H1 (cell line): ENCODE measurements around the gene ALPP. TPM values are rescaled to one million over a fixed set of nuclear protein-coding genes. Genes with fewer than 3 reads are reported as not detected.
A peak's percentile ranks its signal among the peaks of the same experiment; 100 is the strongest.

Source experiments
- CTCF ChIA-PET: fragments of 300-600 bp; sonication (Branson Sonifier 250); formaldehyde crosslinking; loops from one replicate; lab custom pipeline; 2021; ENCODE audit not compliant: partially characterized antibody; lab: Charles Lee
- POLR2A ChIA-PET: fragments of 300-600 bp; sonication (Branson Sonifier 250); formaldehyde crosslinking; loops from one replicate; lab custom pipeline; 2021; ENCODE audit warnings: inconsistent platforms; ENCODE audit not compliant: partially characterized antibody; lab: Charles Lee
- DNase-seq, 2 experiments: peaks; one replicate each; pipeline versions ENCODE4 v3.0.0 to v3.0.0-alpha.2; 2010 to 2022; ENCODE audit warnings: low spot score in 2 of 2, low read depth in 1 of 2, mixed read lengths in 1 of 2
- FAIRE-seq: peaks from 2 replicates; lab custom pipeline; 2011; peaks lifted over from hg19 to GRCh38; lab: Jason Lieb, UNC
- H2AFZ ChIP-seq: 2 replicates; pipeline ENCODE4 v1.8.1; 2012; ENCODE audit warnings: low read length, inconsistent platforms
- H2AK5ac ChIP-seq: 2 replicates; pipeline ENCODE4 v1.6.1; 2013; ENCODE audit warnings: low read depth, low read length
- H2BK120ac ChIP-seq: replicated peaks from 2 replicates; pipeline ENCODE3; 2013; ENCODE audit warnings: low read depth, low read length, inconsistent platforms
- H2BK12ac ChIP-seq: 2 replicates; pipeline ENCODE4 v1.6.1; 2013; ENCODE audit warnings: low read depth, low read length
- H2BK15ac ChIP-seq: 2 replicates; pipeline ENCODE4 v1.6.1; 2013; ENCODE audit warnings: low read length
- H2BK20ac ChIP-seq: 2 replicates; pipeline ENCODE4 v1.6.1; 2013; ENCODE audit warnings: low read length
- H2BK5ac ChIP-seq: 2 replicates; pipeline ENCODE4 v1.6.1; 2013; ENCODE audit warnings: low read depth, low read length
- H3K14ac ChIP-seq: 2 replicates; pipeline ENCODE4 v1.6.1; 2013; ENCODE audit warnings: inconsistent platforms; ENCODE audit not compliant: insufficient read length
- H3K18ac ChIP-seq: 2 replicates; pipeline ENCODE4 v1.6.1; 2013; ENCODE audit warnings: low read length; ENCODE audit errors: extremely low read depth
- H3K23ac ChIP-seq: 2 replicates; pipeline ENCODE4 v1.6.1; 2013; ENCODE audit warnings: inconsistent platforms; ENCODE audit not compliant: insufficient read length
- H3K23me2 ChIP-seq: 2 replicates; pipeline ENCODE4 v1.6.1; 2013; ENCODE audit warnings: low read depth, low read length
- H3K27ac ChIP-seq: 2 replicates; pipeline ENCODE4 v1.6.1; 2011; ENCODE audit warnings: low read depth, low read length, inconsistent platforms
- H3K27me3 ChIP-seq, 4 experiments: replicated peaks in 1 of 4; 1 replicate in 1 of 4; 2 replicates in 3 of 4; pipeline versions ENCODE4 v1.6.1 to v1.8.1; 2011 to 2013; ENCODE audit warnings: low read length in 3 of 4, mild to moderate bottlenecking in 3 of 4, inconsistent platforms in 2 of 4, mixed read lengths in 2 of 4, moderate library complexity in 1 of 4; ENCODE audit not compliant: control insufficient read depth in 3 of 4, insufficient read depth in 3 of 4; ENCODE audit errors: extremely low read depth in 1 of 4
- H3K36me3 ChIP-seq, 4 experiments: 2 replicates each; pipeline versions ENCODE4 v1.6.1 to v1.8.1; 2011 to 2013; ENCODE audit warnings: mild to moderate bottlenecking in 4 of 4, low read length in 3 of 4, moderate library complexity in 2 of 4, control low read depth in 1 of 4, inconsistent platforms in 1 of 4; ENCODE audit not compliant: insufficient read depth in 4 of 4, control insufficient read depth in 2 of 4
- H3K4ac ChIP-seq: replicated peaks from 2 replicates; pipeline ENCODE3; 2013; ENCODE audit warnings: low read length, low read depth, mixed read lengths, inconsistent platforms; ENCODE audit not compliant: insufficient read length
- H3K4me1 ChIP-seq, 4 experiments: replicated peaks in 1 of 4; 1 replicate in 1 of 4; 2 replicates in 3 of 4; pipeline versions ENCODE4 v1.6.1 to v1.8.1; 2011 to 2013; ENCODE audit warnings: low read length in 3 of 4, inconsistent platforms in 2 of 4, mixed read lengths in 1 of 4; ENCODE audit not compliant: insufficient read depth in 4 of 4, control insufficient read depth in 3 of 4
- H3K4me2 ChIP-seq, 2 experiments: 2 replicates each; pipeline versions ENCODE4 v1.6.1 to v1.8.1; 2011 to 2013; ENCODE audit warnings: low read depth in 2 of 2, low read length in 2 of 2, control low read depth in 1 of 2, inconsistent platforms in 1 of 2, mild to moderate bottlenecking in 1 of 2; ENCODE audit not compliant: insufficient read depth in 1 of 2
- H3K4me3 ChIP-seq, 4 experiments: fragments of 200-600, 300-600 bp in 1 of 4; sonication (generic), shearing (Covaris generic), sonication (Bioruptor Twin) in 1 of 4; 2 replicates each; pipeline versions ENCODE4 v1.5.1 to v1.8.1; 2011 to 2016; ENCODE audit warnings: low read length in 4 of 4, low read depth in 3 of 4, control low read depth in 2 of 4, inconsistent platforms in 2 of 4, mild to moderate bottlenecking in 2 of 4, mixed read lengths in 1 of 4, moderate library complexity in 1 of 4; ENCODE audit not compliant: insufficient read depth in 2 of 4; ENCODE audit errors: extremely low read depth in 1 of 4
- H3K56ac ChIP-seq: replicated peaks from 2 replicates; pipeline ENCODE3; 2013; ENCODE audit warnings: low read depth, mild to moderate bottlenecking, mixed read lengths, low read length, inconsistent platforms; ENCODE audit not compliant: insufficient read length
- H3K79me1 ChIP-seq: 2 replicates; pipeline ENCODE4 v1.6.1; 2013; ENCODE audit warnings: low read depth, low read length, control low read depth
- H3K79me2 ChIP-seq, 2 experiments: 2 replicates each; pipeline versions ENCODE4 v1.6.1 to v1.8.1; 2012 to 2013; ENCODE audit warnings: low read length in 2 of 2, mild to moderate bottlenecking in 2 of 2, inconsistent platforms in 1 of 2; ENCODE audit not compliant: insufficient read depth in 2 of 2, control insufficient read depth in 1 of 2
- H3K9ac ChIP-seq, 4 experiments: replicated peaks in 1 of 4; 1 replicate in 1 of 4; 2 replicates in 3 of 4; pipeline versions ENCODE4 v1.6.1 to v1.8.1; 2011 to 2013; ENCODE audit warnings: low read depth in 3 of 4, low read length in 3 of 4, control low read depth in 2 of 4, mild to moderate bottlenecking in 2 of 4, moderate library complexity in 2 of 4, inconsistent platforms in 1 of 4; ENCODE audit errors: extremely low read depth in 1 of 4
- H3K9me3 ChIP-seq, 2 experiments: 2 replicates each; pipeline versions ENCODE4 v1.6.1 to v1.8.1; 2012 to 2013; ENCODE audit warnings: mild to moderate bottlenecking in 2 of 2, moderate library complexity in 2 of 2, control low read depth in 1 of 2, inconsistent platforms in 1 of 2, low read depth in 1 of 2, low read length in 1 of 2, mixed read lengths in 1 of 2; ENCODE audit not compliant: insufficient read depth in 2 of 2
- H4K20me1 ChIP-seq, 2 experiments: replicated peaks in 1 of 2; 2 replicates each; pipeline versions ENCODE3 to v1.8.1; 2011 to 2013; ENCODE audit warnings: inconsistent platforms in 2 of 2, low read length in 2 of 2, mild to moderate bottlenecking in 1 of 2; ENCODE audit not compliant: insufficient read depth in 2 of 2, control insufficient read depth in 1 of 2
- H4K5ac ChIP-seq: 2 replicates; pipeline ENCODE4 v1.6.1; 2013; ENCODE audit warnings: low read length, low read depth, mixed read lengths, inconsistent platforms; ENCODE audit not compliant: insufficient read length
- H4K8ac ChIP-seq: 2 replicates; pipeline ENCODE4 v1.8.0; 2013; ENCODE audit warnings: mild to moderate bottlenecking, moderate library complexity, low read length, inconsistent platforms; ENCODE audit not compliant: insufficient read depth; ENCODE audit errors: extremely low read depth
- H4K91ac ChIP-seq: replicated peaks from 2 replicates; pipeline ENCODE3; 2013; ENCODE audit warnings: low read length, mixed read lengths, inconsistent platforms; ENCODE audit not compliant: insufficient read length
- CBX5 ChIP-seq: fragments of 300-800, 300-1000 bp; sonication (generic); IDR thresholded peaks from 2 replicates; pipeline ENCODE4 v1.7.1; 2016; ENCODE audit warnings: antibody characterized with exemption, low read length, low read depth
- EZH2 ChIP-seq: fragments of 200-600 bp; sonication (generic); IDR thresholded peaks from 2 replicates; pipeline ENCODE4 v1.7.1; 2012; ENCODE audit warnings: low read depth, mild to moderate bottlenecking, moderate library complexity, low read length, inconsistent platforms; ENCODE audit not compliant: severe bottlenecking
- GABPA ChIP-seq: IDR thresholded peaks from 2 replicates; pipeline ENCODE4 v1.6.1; 2011; ENCODE audit warnings: mild to moderate bottlenecking, low read length, moderate library complexity, borderline replicate concordance; ENCODE audit not compliant: insufficient read depth
- POLR2A ChIP-seq, 2 experiments: IDR thresholded peaks; 1 replicate in 1 of 2; 2 replicates in 1 of 2; pipeline ENCODE4 v1.6.1; 2011; ENCODE audit warnings: low read depth in 2 of 2, low read length in 2 of 2, mild to moderate bottlenecking in 2 of 2; ENCODE audit errors: control extremely low read depth in 1 of 2
- POLR2AphosphoS5 ChIP-seq: IDR thresholded peaks from 2 replicates; pipeline ENCODE4 v1.6.1; 2011; ENCODE audit warnings: low read depth, low read length
- WGBS, 2 experiments: shearing (Covaris generic) in 1 of 2; methylation state at CpG; one replicate each; pipeline versions ENCODE4 v1.1.6 to v1.1.7; 2013 to 2015; ENCODE audit warnings: low lambda C conversion rate in 2 of 2, mixed read lengths in 2 of 2, inconsistent platforms in 1 of 2, low coverage in 1 of 2, missing lambda C conversion rate in 1 of 2; ENCODE audit not compliant: insufficient replicate concordance in 2 of 2, insufficient coverage in 1 of 2, insufficient read length in 1 of 2; ENCODE audit errors: extremely low coverage in 1 of 2, missing lambda C conversion rate in 1 of 2; 5-methylcytosine and 5-hydroxymethylcytosine counted together
- polyA plus RNA-seq, 7 experiments: library from polyadenylated mRNA; depleted of rRNA in 3 of 7; stranded (reverse) in 5 of 7; unstranded in 2 of 7; fragments of >200 nt in 5 of 7; fragments of 200-250 nt in 2 of 7; gene quantifications; 1 replicate in 5 of 7; 2 replicates in 1 of 7; 4 replicates in 1 of 7; pipeline versions ENCODE4 v1.2.1 to v1.2.3, GENCODE V29; 2011 to 2013; ENCODE audit warnings: missing spikeins in 2 of 7, mixed read lengths in 2 of 7
- total RNA-seq: library from RNA; stranded (reverse); fragmentation: NEBNext Ultra II Directional; extraction: Animal tissue kit (Norgen Biotek cat#: 25700); gene quantifications from 2 replicates; pipeline ENCODE4 v1.2.1, GENCODE V29; 2021

ALPP gene
- total and polyA plus RNA-seq, 2 of the 8 experiments (the other 6 are each of a cell fraction or from before 2014, with no cell fraction given): 0.15 TPM

GRCh38 chr2:232415138-232415690, 36.7 kb downstream of the ALPP start:
- H3K79me2 ChIP-seq: peaks cover 0 to 34% of the 10 kb centered on the region in 2 experiments; a peak in 2 of 4 replicates
- H3K4me2 ChIP-seq: no peak overlapping the region
- no peak overlapping the region for H3K56ac ChIP-seq
- H3K27ac ChIP-seq: no peak overlapping the region
- peaks cover 4% of the 10 kb centered on the region for H3K79me1 ChIP-seq
- CTCF ChIA-PET: interaction anchor here (0.9 to 9.8 kb wide), 9 partner anchors 13 to 82 kb away, joined by 3 to 80 read pairs (median 4); no protein-coding TSS in a partner anchor
- H2BK5ac ChIP-seq: peak overlapping the region; percentile 24; the same call in 1 of the 2 replicates
- no peak overlapping the region for H3K14ac ChIP-seq
- H3K4me1 ChIP-seq: peaks cover 0 to 15% (median 7%) of the 10 kb centered on the region in 4 experiments; a peak in 6 of 7 replicates
- H2BK120ac ChIP-seq: no peak overlapping the region
- no peak overlapping the region; the same call in 1 of the 2 replicates for H3K18ac ChIP-seq
- no peak overlapping the region for H3K23ac ChIP-seq
- H3K4ac ChIP-seq: no peak overlapping the region
- TF ChIP-seq POLR2AphosphoS5 (peak; percentile 65), CBX5 (no peak), GABPA (no peak), EZH2 (no peak), POLR2A (IDR thresholded peaks at IDR 0.05; ENCODE audit: control extremely low read depth in 1 of 2, low read depth in 2 of 2, low read length in 2 of 2) (peak in 1 of 2 experiments; percentile 74; a peak in 1 of 3 replicates)
- peaks cover 8 to 66% (median 36%) of the 10 kb centered on the region in 4 experiments for H3K36me3 ChIP-seq
- no peak for FAIRE-seq
- no peaks in the 10 kb centered on the region for H3K9me3 ChIP-seq
- peaks cover 14% of the 10 kb centered on the region; the same call in 1 of the 2 replicates for H3K23me2 ChIP-seq
- DNase-seq: no peak
- H2AK5ac ChIP-seq: no peak overlapping the region
- POLR2A ChIA-PET: interaction anchor here (0.6 to 8.5 kb wide), 5 partner anchors 9 to 44 kb away, joined by 4 to 70 read pairs (median 5); partner anchors contain the start of gene ALPG
- H2BK12ac ChIP-seq: no peak overlapping the region
- no peak overlapping the region for H2AFZ ChIP-seq
- H4K5ac ChIP-seq: no peak overlapping the region
- WGBS, 2 experiments: 91% methylated on average over 8 of the region's 8 CpGs; no CpG with 5 or more reads in 1 of the 2 experiments
- peaks cover 12 to 24% (median 23%) of the 10 kb centered on the region in 4 experiments for H3K27me3 ChIP-seq
- H4K20me1 ChIP-seq: peaks cover 5 to 13% of the 10 kb centered on the region in 2 experiments
- H3K4me3 ChIP-seq: no peak overlapping the region
- H2BK15ac ChIP-seq: no peak overlapping the region
- H4K8ac ChIP-seq: no peak overlapping the region
- 0 out of 2 replicates have a peak overlapping the region, but pooled peaks have one; percentile 61 for H2BK20ac ChIP-seq
- H3K9ac ChIP-seq: no peak overlapping the region
- H4K91ac ChIP-seq: no peak overlapping the region
